GM12801 (cell line): Measurements from ENCODE around the gene TEX26.

Experiments used
- CTCF ChIP-seq: IDR thresholded peaks from one replicate; pipeline ENCODE4 v1.5.1; 2011; ENCODE audit warnings: control low read depth; ENCODE audit not compliant: insufficient read length; ENCODE audit errors: extremely low read depth

The TEX26 gene

DNA sequence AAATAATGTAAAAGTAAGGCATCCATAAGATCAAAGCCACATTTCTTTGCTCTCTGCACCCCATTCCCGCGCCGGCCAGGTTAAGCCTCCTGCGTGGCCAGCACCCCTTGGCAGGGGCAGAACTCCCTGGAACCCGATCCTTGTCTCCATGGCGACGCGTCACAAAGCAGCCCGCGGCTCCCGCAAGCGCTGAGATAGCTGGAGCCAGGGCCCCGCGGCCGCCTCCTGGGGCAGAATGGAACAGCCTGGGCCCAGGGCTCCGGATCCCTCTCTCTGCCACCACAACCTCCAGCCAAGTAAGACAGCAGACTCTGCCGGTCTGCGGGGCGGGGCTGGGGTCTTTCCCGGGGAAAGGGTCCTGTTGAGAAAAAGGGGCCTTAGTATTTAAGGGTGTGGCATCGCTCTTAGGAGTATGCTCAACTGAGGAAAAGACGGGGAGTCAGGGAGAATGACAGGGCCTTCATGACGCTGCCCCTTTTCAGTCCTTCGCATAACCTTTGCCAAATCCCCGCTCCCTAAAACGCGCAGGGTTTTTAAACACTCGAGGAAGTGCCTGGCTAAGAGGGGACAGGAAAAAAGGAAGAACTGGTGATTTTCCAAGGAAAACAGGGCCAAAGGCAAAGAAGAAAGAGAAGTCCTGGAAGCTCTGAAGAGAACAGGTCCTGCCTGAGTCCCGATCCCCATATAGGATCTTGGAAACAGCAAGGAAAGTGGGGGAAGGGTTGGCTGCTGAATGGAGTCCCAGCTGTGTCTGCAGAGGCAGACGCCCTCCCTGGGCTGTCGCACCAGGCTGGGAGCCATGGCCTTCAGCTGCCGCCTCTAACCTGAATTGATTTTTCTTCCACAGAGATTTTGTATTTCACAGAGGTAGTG, at the start of gene TEX26:
Gene TEX26 (plus strand): TSS at position 176 of the 873 bp plus-strand sequence. CDS start 60 bp downstream, at position 236.
- no peak for TF ChIP-seq CTCF

GRCh38 chr13:30882996-30883766, 49.3 kb upstream of the TEX26 start:
- no peak for TF ChIP-seq CTCF

DNA sequence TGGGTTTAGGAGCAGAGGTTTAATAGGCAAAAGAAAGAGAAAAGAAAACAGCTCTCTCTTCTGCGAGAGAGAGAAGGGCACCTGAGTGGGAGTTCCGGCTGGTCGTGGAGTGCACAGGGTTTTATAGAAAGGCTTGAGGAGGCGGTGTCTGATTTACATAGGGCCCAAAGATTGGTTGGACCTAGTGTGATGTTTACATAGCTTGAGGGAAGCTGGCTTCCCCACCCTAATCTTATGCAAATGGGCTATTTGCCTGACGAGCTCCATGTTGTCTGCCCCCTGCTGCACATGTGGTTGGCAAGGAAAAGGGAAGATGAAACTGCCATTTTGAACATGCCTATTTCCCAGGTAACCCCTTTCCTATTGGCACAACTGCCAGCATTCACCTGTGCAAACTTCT, 47.9 kb upstream of the TEX26 start:
- no peak for TF ChIP-seq CTCF

GRCh38 chr13:30889196-30889690, 43.2 kb upstream of the TEX26 start:
- no peak for TF ChIP-seq CTCF

DNA sequence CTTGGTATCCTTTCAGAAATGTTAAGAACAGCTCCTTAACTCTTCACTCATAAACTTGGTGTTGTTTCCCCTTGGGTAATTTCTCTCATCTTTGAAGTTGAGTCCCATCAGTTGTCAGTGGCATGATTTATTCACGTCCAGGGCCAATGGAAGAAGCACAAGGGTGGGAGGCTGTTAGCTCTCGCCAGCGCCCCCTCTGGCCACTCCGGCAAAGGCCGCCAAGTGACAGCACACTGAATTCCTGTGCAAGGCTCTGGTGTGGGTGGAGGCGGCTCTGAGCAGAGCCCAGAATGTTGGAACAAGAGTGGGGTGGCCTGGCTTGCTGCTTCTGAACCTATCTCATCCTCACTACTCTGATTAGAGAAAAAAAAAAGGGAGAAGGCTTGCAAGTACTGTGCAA, 39.5 kb upstream of the TEX26 start:
- TF ChIP-seq CTCF: no peak

DNA sequence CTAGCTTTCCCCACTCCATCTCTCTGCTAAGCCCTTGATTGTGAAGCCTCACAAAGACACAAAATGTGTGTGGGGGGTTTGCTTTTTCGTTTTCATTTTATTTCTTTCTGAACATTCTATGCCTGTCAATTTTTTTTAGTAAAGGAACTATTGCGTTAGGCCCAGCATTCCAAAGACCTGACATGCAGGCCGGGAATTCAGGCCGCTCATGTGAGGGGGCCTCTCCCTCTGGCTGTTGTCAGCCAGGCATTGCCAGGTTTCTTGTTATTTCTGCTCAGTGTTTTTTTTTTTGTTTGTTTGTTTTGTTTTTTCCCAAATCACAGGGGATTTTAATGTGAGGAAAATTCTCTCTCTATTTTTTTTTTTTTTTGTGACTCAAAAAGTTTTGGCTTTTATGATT, 36.7 kb upstream of the TEX26 start:
- no peak for TF ChIP-seq CTCF

- TF ChIP-seq CTCF: no peak
Measured at GRCh38 chr13:30898070-30898469, 34.4 kb upstream of the TEX26 start.
